HCT116 (cell line): ENCODE results near the gene CTSW. TPM values are rescaled to one million over a fixed set of nuclear protein-coding genes. Genes with fewer than 3 reads are reported as not detected.

Experiments
- ATAC-seq: fragments of 200-7000 bp; cut with Tn5 transposase; 2 replicates; pipeline ENCODE4 v1.9.1; 2020; ENCODE audit warnings: mild to moderate bottlenecking, moderate library complexity
- BruUV-seq: library from RNA; stranded (reverse); fragments of 400-500 nt; replicated peaks from 2 replicates; lab custom pipeline; 2021; lab: Mats Ljungman, UMichigan
- CTCF ChIA-PET: fragments of 300-600 bp; sonication (Branson Sonifier 250); formaldehyde crosslinking; loops from one replicate; lab custom pipeline; 2021; ENCODE audit warnings: antibody characterized with exemption; lab: Charles Lee
- POLR2A ChIA-PET: fragments of 300-600, 350-600 bp; sonication (Branson Sonifier 250); formaldehyde crosslinking; loops from one replicate; lab custom pipeline; 2021; ENCODE audit warnings: antibody characterized with exemption; lab: Charles Lee
- RAD21 ChIA-PET, 2 experiments: fragments of 300-600 bp; sonication (Branson Sonifier 250); formaldehyde crosslinking; loops; one replicate each; lab custom pipeline; 2023; ENCODE audit warnings: low total read pairs in 2 of 2; ENCODE audit not compliant: uncharacterized antibody in 2 of 2, unreplicated experiment in 2 of 2, low non-redundant PET in 1 of 2; lab: Charles Lee
- DNase-seq: peaks from one replicate; pipeline ENCODE4 v3.0.0-alpha.2; 2010; ENCODE audit warnings: low read depth, low spot score
- H2AFZ ChIP-seq: fragments of 200-600 bp; shearing (Covaris generic), sonication (generic); 2 replicates; pipeline ENCODE4 v1.6.1; 2017; ENCODE audit warnings: low read depth, mixed run types, mixed read lengths, antibody characterized with exemption, low read length; ENCODE audit not compliant: poor library complexity, severe bottlenecking
- H3K27ac ChIP-seq: 2 replicates; pipeline ENCODE4 v1.5.1; 2012; ENCODE audit warnings: low read depth, low read length
- H3K27me3 ChIP-seq: fragments of 200-600 bp; sonication (generic); 2 replicates; pipeline ENCODE4 v1.6.1; 2016; ENCODE audit warnings: mixed run types, low read length, mixed read lengths; ENCODE audit not compliant: insufficient read depth
- H3K36me3 ChIP-seq, 2 experiments: fragments of 200-500 bp in 1 of 2; fragments of 200-600 bp in 1 of 2; sonication (Bioruptor generic) in 1 of 2; sonication (generic) in 1 of 2; 2 replicates each; pipeline versions ENCODE4 v1.5.1 to v1.6.1; 2014 to 2016; ENCODE audit warnings: low read length in 2 of 2, inconsistent platforms in 1 of 2, mixed read lengths in 1 of 2, mixed run types in 1 of 2; ENCODE audit not compliant: insufficient read depth in 2 of 2, control insufficient read depth in 1 of 2
- H3K4me1 ChIP-seq, 2 experiments: fragments of 200-600 bp in 1 of 2; sonication (generic) in 1 of 2; 2 replicates each; pipeline versions ENCODE4 v1.5.1 to v1.6.1; 2012 to 2017; ENCODE audit warnings: low read length in 2 of 2, inconsistent platforms in 1 of 2, mild to moderate bottlenecking in 1 of 2, mixed read lengths in 1 of 2, mixed run types in 1 of 2, moderate library complexity in 1 of 2; ENCODE audit not compliant: insufficient read depth in 2 of 2, control insufficient read depth in 1 of 2
- H3K4me2 ChIP-seq: fragments of 200-600 bp; sonication (generic); 2 replicates; pipeline ENCODE4 v1.6.1; 2017; ENCODE audit warnings: mixed run types, low read length, mixed read lengths
- H3K4me3 ChIP-seq, 2 experiments: fragments of 200-600 bp in 1 of 2; sonication (generic) in 1 of 2; replicated peaks in 1 of 2; 2 replicates each; pipeline ENCODE4 v1.5.1; 2011 to 2016; ENCODE audit warnings: low read length in 2 of 2, control low read depth in 1 of 2, low read depth in 1 of 2, mild to moderate bottlenecking in 1 of 2, mixed read lengths in 1 of 2, mixed run types in 1 of 2
- H3K79me2 ChIP-seq: fragments of 200-600 bp; sonication (generic); 2 replicates; pipeline ENCODE4 v1.6.1; 2017; ENCODE audit warnings: mild to moderate bottlenecking, mixed run types, low read length, moderate library complexity, mixed read lengths; ENCODE audit not compliant: insufficient read depth
- H3K9ac ChIP-seq: fragments of 200-600 bp; sonication (generic); 2 replicates; pipeline ENCODE4 v1.6.1; 2016; ENCODE audit warnings: low read length, mixed read lengths
- H3K9me2 ChIP-seq: fragments of 200-600 bp; sonication (generic), shearing (Covaris generic); 2 replicates; pipeline ENCODE4 v1.6.1; 2017; ENCODE audit warnings: mixed run types, mild to moderate bottlenecking, moderate library complexity; ENCODE audit not compliant: insufficient read depth
- H3K9me3 ChIP-seq, 2 experiments: fragments of 200-500 bp in 1 of 2; fragments of 200-600 bp in 1 of 2; sonication (Bioruptor generic) in 1 of 2; sonication (generic) in 1 of 2; 2 replicates each; pipeline ENCODE4 v1.6.1; 2014 to 2017; ENCODE audit warnings: low read length in 2 of 2, mixed read lengths in 2 of 2, inconsistent platforms in 1 of 2, low read depth in 1 of 2, mild to moderate bottlenecking in 1 of 2, mixed run types in 1 of 2, moderate library complexity in 1 of 2; ENCODE audit not compliant: control insufficient read depth in 1 of 2, insufficient read depth in 1 of 2
- H4K20me1 ChIP-seq: fragments of 200-600 bp; sonication (generic), shearing (Covaris generic); 2 replicates; pipeline ENCODE4 v1.6.1; 2017; ENCODE audit warnings: mixed run types, mild to moderate bottlenecking, moderate library complexity; ENCODE audit not compliant: insufficient read depth
- CBX3 ChIP-seq: IDR thresholded peaks from 2 replicates; pipeline ENCODE4 v1.6.1; 2012; ENCODE audit warnings: low read depth
- CEBPB ChIP-seq: IDR thresholded peaks from 2 replicates; pipeline ENCODE4 v1.6.1; 2012; ENCODE audit warnings: low read depth
- EGR1 ChIP-seq: IDR thresholded peaks from 2 replicates; pipeline ENCODE4 v1.6.1; 2012; ENCODE audit warnings: low read depth
- ELF1 ChIP-seq: IDR thresholded peaks from 2 replicates; pipeline ENCODE4 v1.6.1; 2012; ENCODE audit warnings: low read depth, borderline replicate concordance
- EZH2 ChIP-seq: fragments of 200-600 bp; sonication (generic); IDR thresholded peaks from 2 replicates; pipeline ENCODE4 v1.6.1; 2017; ENCODE audit warnings: antibody characterized with exemption, mixed run types
- EZH2phosphoT487 ChIP-seq: fragments of 200-600 bp; IDR thresholded peaks from 2 replicates; pipeline ENCODE4 v1.6.1; 2018; ENCODE audit warnings: antibody characterized with exemption, borderline replicate concordance
- FOSL1 ChIP-seq: IDR thresholded peaks from 2 replicates; pipeline ENCODE4 v1.6.1; 2012; ENCODE audit warnings: low read depth
- JUND ChIP-seq: IDR thresholded peaks from 2 replicates; pipeline ENCODE4 v1.6.1; 2012
- POLR2A ChIP-seq: IDR thresholded peaks from 2 replicates; pipeline ENCODE4 v1.7.0; 2011; ENCODE audit warnings: borderline replicate concordance; ENCODE audit not compliant: insufficient read depth, insufficient read length; ENCODE audit errors: extremely low read depth
- SIN3A ChIP-seq: IDR thresholded peaks from 2 replicates; pipeline ENCODE4 v1.6.1; 2012; ENCODE audit warnings: low read depth
- SP1 ChIP-seq: IDR thresholded peaks from 2 replicates; pipeline ENCODE4 v1.6.1; 2012; ENCODE audit warnings: low read depth
- SRF ChIP-seq: IDR thresholded peaks from 2 replicates; pipeline ENCODE4 v1.6.1; 2012; ENCODE audit warnings: low read depth
- TCF7L2 ChIP-seq: IDR thresholded peaks from 2 replicates; pipeline ENCODE4 v1.7.0; 2011; ENCODE audit warnings: borderline replicate concordance, inconsistent platforms; ENCODE audit not compliant: insufficient read depth, insufficient read length; ENCODE audit errors: extremely low read depth
- ZBTB33 ChIP-seq: IDR thresholded peaks from 2 replicates; pipeline ENCODE4 v1.6.1; 2011; ENCODE audit warnings: mild to moderate bottlenecking, low read length, moderate library complexity; ENCODE audit not compliant: insufficient replicate concordance; ENCODE audit errors: extremely low read depth
- ZFX ChIP-seq: fragments of 450-650 bp; IDR thresholded peaks from 2 replicates; pipeline ENCODE4 v1.6.1; 2017
- ZNF274 ChIP-seq: fragments of 200-500 bp; sonication (Bioruptor generic); IDR thresholded peaks from 2 replicates; pipeline ENCODE4 v1.6.1; 2014; ENCODE audit warnings: mild to moderate bottlenecking, low read depth, low read length, inconsistent platforms
- intact Hi-C: fragments of 100-400 bp; cut with micrococcal nuclease; formaldehyde crosslinking; loops from 2 replicates; pipeline ENCODE4 v1.10.0; 2022
- total RNA-seq: library from RNA; stranded (reverse); gene quantifications from one replicate; pipeline ENCODE4 v1.2.1, GENCODE V29; 2021; ENCODE audit not compliant: unreplicated experiment
- TF ChIP-seq, protein P1 (sequence below): IDR thresholded peaks from 2 replicates; pipeline ENCODE4 v1.6.1; 2012
- TF ChIP-seq, protein P2 (sequence below): IDR thresholded peaks from 2 replicates; pipeline ENCODE4 v1.6.1; 2012

The CTSW gene
- total RNA-seq, 1 experiment from 2014 or later: not detected

GRCh38 chr11:65833297-65834030 is 46.2 kb upstream of the CTSW start, which contains the start of gene SNX32:
TSS of gene SNX32 (plus strand) at chr11:65833963. CDS start at chr11:65834066, 103 bp downstream.
- DNase-seq (no peak), ATAC-seq (no peak)
- BruUV-seq: no TSS peak
- peaks cover 17% of the 10 kb centered on the region for H3K27me3 ChIP-seq
- H3K4me2 ChIP-seq: no peak within 1 kb of the TSS
- no peak within 1 kb of the TSS for H3K4me3 ChIP-seq
- H3K9me3 ChIP-seq: no peaks in the 10 kb centered on the region
- ChIA-PET RAD21 (no interaction called here), CTCF (no interaction called here), POLR2A (no interaction called here)
- no peaks in the 10 kb centered on the region for H3K79me2 ChIP-seq
- no peaks in the 10 kb centered on the region for H3K4me1 ChIP-seq
- H2AFZ ChIP-seq: no peak within 1 kb of the TSS
- H4K20me1 ChIP-seq: no peaks in the 10 kb centered on the region
- no peak within 1 kb of the TSS for H3K9ac ChIP-seq
- H3K9me2 ChIP-seq: no peaks in the 10 kb centered on the region
- intact Hi-C loops: no loop called here
- no peaks in the 10 kb centered on the region for H3K36me3 ChIP-seq
- TF ChIP-seq ZFX: no peak
- TF ChIP-seq TCF7L2: no peak
- no peak for TF ChIP-seq ELF1
- no peak for TF ChIP-seq CEBPB
- no peak for TF ChIP-seq EGR1
- TF ChIP-seq POLR2A: no peak
- no peak for TF ChIP-seq FOSL1
- TF ChIP-seq SIN3A: no peak
- TF ChIP-seq EZH2phosphoT487: no peak
- TF ChIP-seq EZH2: no peak
- TF ChIP-seq SP1: no peak
- TF ChIP-seq CBX3: no peak
- TF ChIP-seq ZBTB33: no peak
- TF ChIP-seq, protein P1, sequence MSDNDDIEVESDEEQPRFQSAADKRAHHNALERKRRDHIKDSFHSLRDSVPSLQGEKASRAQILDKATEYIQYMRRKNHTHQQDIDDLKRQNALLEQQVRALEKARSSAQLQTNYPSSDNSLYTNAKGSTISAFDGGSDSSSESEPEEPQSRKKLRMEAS: no peak
- TF ChIP-seq ZNF274: no peak
- TF ChIP-seq JUND: no peak
- TF ChIP-seq, protein P2, sequence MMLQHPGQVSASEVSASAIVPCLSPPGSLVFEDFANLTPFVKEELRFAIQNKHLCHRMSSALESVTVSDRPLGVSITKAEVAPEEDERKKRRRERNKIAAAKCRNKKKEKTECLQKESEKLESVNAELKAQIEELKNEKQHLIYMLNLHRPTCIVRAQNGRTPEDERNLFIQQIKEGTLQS: no peak
- no peak for TF ChIP-seq SRF
- no peak within 1 kb of the TSS for H3K27ac ChIP-seq
